ENCODE data around the gene MIOX. TPM values are rescaled to one million over a fixed set of nuclear protein-coding genes. Genes with fewer than 3 reads are reported as not detected.

Gene MIOX
- total and polyA plus RNA-seq, 2 of the 13 experiments (the other 11 are each of a cell fraction or from before 2014, with no cell fraction given): 1.5 to 2.9 TPM

GRCh38 chr22:50526108-50526833, 39.6 kb downstream of the MIOX start (continued):
- TF ChIP-seq ZNF18 (CRISPR knock-in tag; IDR thresholded peaks at IDR 0.05; ENCODE audit: insufficient replicate concordance) (peak; percentile 52), ZNF788 (CRISPR knock-in tag; IDR thresholded peaks at IDR 0.05; ENCODE audit: borderline replicate concordance) (no peak), RAD51 (IDR thresholded peaks at IDR 0.05; ENCODE audit: borderline replicate concordance) (no peak), ATAD3A (CRISPR knock-in tag; IDR thresholded peaks at IDR 0.05) (0 out of 2 replicates have a peak, but pooled peaks have one; percentile 42), RXRA (CRISPR knock-in tag; IDR thresholded peaks at IDR 0.05) (no peak), ARNT2 (CRISPR knock-in tag; IDR thresholded peaks at IDR 0.05; ENCODE audit: low read depth) (no peak), SRF (IDR thresholded peaks at IDR 0.05; ENCODE audit: low read depth, low read length) (no peak), ZNF446 (CRISPR knock-in tag; IDR thresholded peaks at IDR 0.05) (peak; percentile 32; the same call in 1 of the 2 replicates), FOXO4 (CRISPR knock-in tag; conservative IDR thresholded peaks at IDR 0.05) (no peak), THAP7 (CRISPR knock-in tag; IDR thresholded peaks at IDR 0.05) (no peak), ADNP (CRISPR knock-in tag; IDR thresholded peaks at IDR 0.05) (peak; percentile 41; the same call in 1 of the 2 replicates), GATAD2A (CRISPR knock-in tag; IDR thresholded peaks at IDR 0.05) (no peak), JUNB (CRISPR knock-in tag; IDR thresholded peaks at IDR 0.05; ENCODE audit: borderline replicate concordance) (peak; percentile 12; the same call in 1 of the 2 replicates), HOXA5 (CRISPR knock-in tag; IDR thresholded peaks at IDR 0.05) (peak; percentile 48), SMARCC2 (IDR thresholded peaks at IDR 0.05) (no peak), GZF1 (CRISPR knock-in tag; IDR thresholded peaks at IDR 0.05) (no peak), HCFC1 (IDR thresholded peaks at IDR 0.05; ENCODE audit: low read depth, low read length) (no peak), ZNF224 (CRISPR knock-in tag; IDR thresholded peaks at IDR 0.05) (peak; percentile 58; the same call in 1 of the 2 replicates), ZNF335 (CRISPR knock-in tag; IDR thresholded peaks at IDR 0.05) (no peak), ZFAT (CRISPR knock-in tag; conservative IDR thresholded peaks at IDR 0.05) (peak; percentile 72; the same call in 1 of the 2 replicates), PAF1 (CRISPR knock-in tag; IDR thresholded peaks at IDR 0.05) (no peak), ZGPAT (CRISPR knock-in tag; IDR thresholded peaks at IDR 0.05) (peak; percentile 57; the same call in 1 of the 2 replicates), ZC3H13 (CRISPR knock-in tag; IDR thresholded peaks at IDR 0.05) (no peak), RFX3 (CRISPR knock-in tag; IDR thresholded peaks at IDR 0.05) (no peak), BCL3 (CRISPR knock-in tag; IDR thresholded peaks at IDR 0.05) (0 out of 2 replicates have a peak, but pooled peaks have one; percentile 30), GTF3A (CRISPR knock-in tag; conservative IDR thresholded peaks at IDR 0.05) (peak; percentile 94; the same call in 1 of the 2 replicates)
